Thyroid gland (tissue), 4 donors: ENCODE results near the gene VWA3A.

Source experiments
- POLR2A ChIP-seq, 2 donors: fragments of 450-650 bp; IDR thresholded peaks; one replicate each; pipeline ENCODE4 v1.6.1; 2017; ENCODE audit warnings: antibody characterized with exemption in 2 of 2, mild to moderate bottlenecking in 2 of 2, moderate library complexity in 1 of 2
- TF ChIP-seq, protein P1 (sequence below), 6 experiments: fragments of 200-600 bp in 3 of 6; fragments of 450-650 bp in 3 of 6; sonication (generic) in 3 of 6; IDR thresholded peaks; one replicate each; pipeline ENCODE4 v1.5.1; 2016 to 2019; ENCODE audit warnings: antibody characterized with exemption in 6 of 6, mild to moderate bottlenecking in 2 of 6, inconsistent platforms in 1 of 6, moderate library complexity in 1 of 6

DNA sequence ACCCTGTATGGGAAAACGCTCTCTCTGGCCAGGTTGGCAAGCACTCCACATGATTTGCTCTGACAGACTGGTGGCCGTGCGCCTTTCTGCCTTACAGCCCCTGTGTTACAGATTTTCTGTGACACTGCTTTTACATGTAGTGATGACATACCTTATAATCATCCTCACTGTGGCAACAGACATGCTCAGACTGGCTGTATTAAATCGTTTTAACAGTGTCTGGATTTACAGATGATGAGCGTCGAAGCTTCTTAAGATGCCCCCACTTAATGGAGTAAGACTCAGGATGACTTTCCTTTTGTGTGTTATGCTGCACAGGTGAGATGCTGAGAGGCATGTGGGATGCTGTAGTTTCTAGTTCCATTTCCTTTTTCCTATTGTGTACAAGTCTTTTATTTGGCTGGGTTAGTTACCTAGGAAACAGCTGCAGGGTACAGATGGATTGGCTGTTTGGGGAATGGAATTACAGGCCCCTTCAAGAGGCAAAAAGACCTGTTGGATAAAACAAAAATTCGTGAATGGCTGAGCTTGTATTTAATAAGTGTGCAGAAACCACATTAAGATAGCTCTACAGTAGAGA, 20.9 kb upstream of the VWA3A start:
- TF ChIP-seq, protein P1, sequence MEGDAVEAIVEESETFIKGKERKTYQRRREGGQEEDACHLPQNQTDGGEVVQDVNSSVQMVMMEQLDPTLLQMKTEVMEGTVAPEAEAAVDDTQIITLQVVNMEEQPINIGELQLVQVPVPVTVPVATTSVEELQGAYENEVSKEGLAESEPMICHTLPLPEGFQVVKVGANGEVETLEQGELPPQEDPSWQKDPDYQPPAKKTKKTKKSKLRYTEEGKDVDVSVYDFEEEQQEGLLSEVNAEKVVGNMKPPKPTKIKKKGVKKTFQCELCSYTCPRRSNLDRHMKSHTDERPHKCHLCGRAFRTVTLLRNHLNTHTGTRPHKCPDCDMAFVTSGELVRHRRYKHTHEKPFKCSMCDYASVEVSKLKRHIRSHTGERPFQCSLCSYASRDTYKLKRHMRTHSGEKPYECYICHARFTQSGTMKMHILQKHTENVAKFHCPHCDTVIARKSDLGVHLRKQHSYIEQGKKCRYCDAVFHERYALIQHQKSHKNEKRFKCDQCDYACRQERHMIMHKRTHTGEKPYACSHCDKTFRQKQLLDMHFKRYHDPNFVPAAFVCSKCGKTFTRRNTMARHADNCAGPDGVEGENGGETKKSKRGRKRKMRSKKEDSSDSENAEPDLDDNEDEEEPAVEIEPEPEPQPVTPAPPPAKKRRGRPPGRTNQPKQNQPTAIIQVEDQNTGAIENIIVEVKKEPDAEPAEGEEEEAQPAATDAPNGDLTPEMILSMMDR (IDR thresholded peaks at IDR 0.05), result no peak
- TF ChIP-seq POLR2A (IDR thresholded peaks at IDR 0.05), result no peak
